NCI-H187 treated with DMSO at 0.1 percent for 48 hours (cell line): ENCODE results near the gene NRXN3.

Source experiments
- DNase-seq: peaks from one replicate; lab custom pipeline; 2025; lab: John Stamatoyannopoulos, UW

The NRXN3 gene

DNA sequence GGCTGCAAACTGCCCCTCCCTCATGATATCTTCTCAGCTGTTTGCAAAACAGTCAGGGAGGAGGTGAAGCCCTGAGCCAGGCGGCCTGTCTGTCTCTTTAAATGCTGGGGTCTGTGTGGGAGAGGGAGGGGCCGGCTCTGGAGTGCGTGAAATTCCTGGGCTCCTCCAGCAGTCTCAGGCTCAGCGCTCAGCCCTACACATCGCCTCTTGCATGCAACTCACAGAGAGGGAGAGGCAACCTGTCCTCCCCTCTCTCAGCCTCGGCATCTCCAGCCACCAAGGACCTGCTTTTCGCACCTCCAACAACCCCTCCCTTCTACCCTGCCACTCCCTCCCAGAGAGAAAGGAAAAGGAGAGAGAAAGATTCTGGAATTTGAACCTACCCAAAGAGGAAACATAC lies at the start of gene NRXN3:
Gene NRXN3 (plus strand): TSS at position 171 of the 400 bp plus-strand sequence. CDS start 72,721 bp downstream, outside the sequence.
- peak; percentile 81 for DNase-seq

DNA sequence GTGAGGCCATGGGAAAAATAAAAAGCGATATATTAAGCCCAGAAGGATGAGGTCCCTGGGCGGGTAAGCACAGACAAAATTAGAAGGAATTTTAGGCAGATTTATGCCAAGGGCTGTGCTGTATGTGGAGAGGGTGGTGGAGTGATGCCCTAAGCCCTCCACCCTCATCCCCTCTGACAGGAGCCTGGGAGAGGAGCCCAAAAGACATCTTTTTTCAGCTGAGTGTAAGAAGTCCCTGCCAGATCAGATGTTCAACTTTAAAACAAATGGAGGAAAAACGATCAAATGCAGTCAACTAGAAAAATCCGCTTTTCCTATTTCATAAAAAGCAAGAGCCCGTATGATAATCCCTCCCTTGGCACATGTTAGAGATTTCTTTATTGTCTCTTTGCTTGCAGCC lies 47.7 kb upstream of the NRXN3 start:
- no peak for DNase-seq

DNA sequence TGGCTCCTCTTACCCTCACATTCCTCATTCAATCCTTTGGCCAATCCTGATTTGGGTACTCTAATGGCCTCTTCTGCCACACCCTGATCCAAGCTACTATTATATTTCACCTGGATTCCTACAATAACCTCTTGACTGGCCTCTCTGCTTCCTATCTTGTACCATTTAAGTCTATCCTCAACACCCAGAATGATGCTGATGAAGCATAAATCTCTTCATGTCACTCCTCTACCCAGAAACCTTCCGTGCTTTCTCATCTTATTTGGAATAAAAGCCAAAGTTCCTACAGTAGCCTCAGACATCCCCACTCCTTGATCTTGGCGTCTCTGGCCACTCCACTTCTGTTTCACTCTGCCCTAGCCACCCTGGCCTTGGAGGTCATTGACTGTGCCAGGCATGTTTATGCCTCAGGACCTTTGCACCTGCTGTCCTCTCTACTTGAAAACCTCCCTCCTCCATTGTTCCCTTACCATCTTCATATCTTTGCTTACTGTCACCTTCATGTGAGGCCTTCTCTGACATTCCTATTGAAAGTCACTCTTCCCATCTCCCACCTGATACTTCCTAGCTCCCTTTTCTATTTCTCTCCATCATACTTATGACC lies 46.4 kb upstream of the NRXN3 start:
- no peak for DNase-seq

DNA sequence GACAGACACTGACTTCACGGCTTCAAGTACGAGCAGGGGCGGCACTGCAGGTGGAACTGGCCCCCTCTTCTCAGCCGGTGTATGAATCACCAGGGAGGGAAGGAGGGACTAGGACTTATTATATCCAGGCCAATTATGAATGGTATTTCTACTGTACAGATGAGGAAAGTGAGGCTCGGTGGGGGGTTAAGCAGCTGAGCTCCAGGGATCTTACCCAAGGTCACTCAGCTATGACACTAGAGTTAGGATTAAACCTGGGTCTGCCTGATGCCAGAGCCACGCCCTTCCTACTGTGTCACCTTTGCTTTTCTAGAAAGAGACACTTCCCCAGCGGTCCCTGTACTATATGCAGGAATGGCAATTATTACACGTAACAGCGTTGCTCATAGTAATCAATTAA lies 42.2 kb upstream of the NRXN3 start:
- no peak for DNase-seq

- no peak for DNase-seq
These were observed 40.8 kb upstream of the NRXN3 start for GRCh38 chr14:78129375-78129774.

- DNase-seq, result no peak
These were observed 39.8 kb upstream of the NRXN3 start for GRCh38 chr14:78130356-78130755.

DNA sequence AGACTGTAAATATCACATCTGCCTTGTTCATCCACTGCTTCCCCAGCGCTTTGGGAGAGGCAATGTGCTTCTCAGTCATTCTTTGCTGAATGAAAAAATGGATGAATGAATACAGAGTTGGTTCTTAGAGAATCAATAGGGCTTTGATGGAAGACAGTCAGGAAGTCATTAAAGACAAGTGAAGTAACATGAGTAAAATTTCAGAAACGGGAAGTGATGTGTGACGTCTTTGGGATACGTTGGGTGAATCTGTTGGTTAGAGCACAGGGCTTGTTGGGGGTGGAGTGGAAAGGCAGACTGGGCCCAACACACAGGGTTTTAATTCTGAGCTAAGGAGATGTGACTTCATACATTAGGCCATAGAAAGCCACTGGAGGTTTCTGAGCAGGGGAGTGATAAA lies 39.0 kb upstream of the NRXN3 start:
- no peak for DNase-seq

DNA sequence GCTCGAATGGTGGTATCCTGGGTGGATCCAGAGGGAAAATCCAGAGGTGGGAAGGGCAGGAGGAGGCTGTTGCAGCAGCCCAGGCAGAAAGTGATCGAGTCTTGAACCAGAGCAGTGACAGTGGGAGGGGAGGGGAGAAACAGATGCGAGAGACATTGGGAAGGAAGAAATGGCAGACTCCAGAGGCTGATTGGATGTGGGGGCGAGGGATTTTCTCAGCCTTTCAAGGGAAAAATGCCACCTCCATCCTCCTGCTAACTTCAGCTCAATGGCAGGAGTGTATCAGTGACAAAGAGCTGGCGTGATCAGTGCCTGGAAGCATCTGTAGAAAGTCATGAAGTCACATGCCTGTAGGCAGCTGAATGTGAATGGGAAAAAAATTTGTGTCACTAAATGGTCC lies 38.6 kb upstream of the NRXN3 start:
- DNase-seq, result no peak

DNA sequence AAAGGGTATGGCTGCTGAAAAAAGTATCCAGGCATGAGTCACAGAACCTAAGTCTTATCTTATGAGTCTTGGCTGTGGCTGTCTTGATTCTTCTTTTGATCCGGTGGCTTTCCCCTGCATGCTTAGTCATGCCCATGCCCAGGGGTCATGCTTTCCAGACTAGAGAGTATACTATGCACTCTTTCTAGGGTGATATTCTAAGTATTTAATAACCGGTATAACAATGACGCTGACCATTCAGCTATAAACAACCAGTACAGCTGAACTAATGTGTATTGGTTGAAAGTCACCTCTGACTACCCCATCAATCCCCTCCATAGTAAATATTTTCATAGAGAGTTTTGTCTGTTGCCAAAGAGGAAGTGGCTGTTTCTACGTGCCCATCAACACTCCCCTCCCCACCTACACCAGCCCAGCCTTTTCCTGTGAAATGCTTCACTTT lies 34.7 kb upstream of the NRXN3 start:
- DNase-seq, result no peak

GRCh38 chr14:78136695-78137094 lies 33.5 kb upstream of the NRXN3 start:
- no peak for DNase-seq

DNA sequence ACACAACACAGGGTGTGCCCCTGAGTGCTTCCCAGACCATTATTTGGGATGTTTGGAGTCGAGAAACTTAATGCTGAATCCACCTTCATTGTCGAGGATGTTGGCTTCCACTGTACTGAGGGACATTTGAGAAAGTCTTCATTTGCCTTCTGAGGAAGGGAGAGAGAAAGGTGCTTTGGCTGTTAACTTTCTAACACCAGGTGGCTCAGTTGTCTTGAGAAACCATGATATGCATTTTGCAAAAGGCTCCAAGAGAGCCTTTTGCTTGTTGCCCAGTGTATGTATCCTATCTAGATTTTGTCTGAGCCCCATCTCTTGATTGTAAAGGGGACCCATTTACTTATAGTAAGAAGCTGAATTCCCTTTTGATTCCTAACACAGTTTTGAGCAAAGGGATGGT lies 28.6 kb upstream of the NRXN3 start:
- DNase-seq, result no peak

DNA sequence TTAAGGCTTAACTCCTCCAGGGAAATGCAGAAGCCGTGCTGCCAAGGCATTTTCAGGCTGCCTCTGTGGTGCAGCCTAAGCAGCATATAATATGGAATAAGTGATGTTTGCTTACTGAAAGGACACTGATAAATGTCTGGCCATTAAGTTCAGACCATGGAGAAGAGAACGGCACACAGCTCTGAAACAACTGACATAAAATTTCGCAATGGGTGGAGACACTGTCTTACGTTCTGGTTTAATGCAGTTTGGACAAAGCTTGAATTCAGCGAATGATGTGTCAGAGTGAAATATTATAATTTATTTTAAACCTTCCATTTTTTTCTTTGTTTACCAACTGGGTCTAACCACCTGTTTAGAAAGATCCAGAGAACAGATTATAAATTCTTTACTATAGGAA lies 27.2 kb upstream of the NRXN3 start:
- no peak for DNase-seq

DNA sequence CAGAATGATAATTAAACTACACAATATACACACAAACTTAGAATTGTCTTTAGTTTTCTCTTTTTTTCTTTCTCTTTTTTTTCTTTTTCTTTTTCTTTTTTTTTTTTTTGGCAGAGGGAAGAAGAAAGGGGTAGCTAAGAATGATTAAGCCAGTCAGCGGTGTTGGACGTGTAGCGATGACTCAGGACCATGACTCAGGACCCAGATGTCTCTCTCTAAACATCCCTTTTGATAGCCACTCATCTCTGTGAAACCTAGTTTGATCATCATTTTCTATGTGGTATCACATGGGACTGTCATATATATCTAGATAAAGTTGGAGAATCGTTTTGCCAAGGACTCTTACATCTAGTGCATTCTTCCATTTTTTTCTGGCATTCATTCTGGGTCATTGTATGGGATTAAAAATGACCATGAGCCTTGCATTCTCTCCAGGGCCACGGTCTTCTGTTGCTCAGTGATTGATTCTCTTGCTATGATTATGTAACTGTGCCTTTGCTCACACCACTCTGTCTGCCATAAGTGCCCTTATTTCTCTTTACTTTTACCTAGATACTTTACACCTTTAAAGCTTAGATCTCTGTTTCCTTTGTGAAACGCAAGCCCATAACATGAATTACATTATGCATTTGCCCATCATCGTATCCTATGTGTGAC lies 26.6 kb upstream of the NRXN3 start:
- no peak for DNase-seq

GRCh38 chr14:78152201-78153063 lies 17.7 kb upstream of the NRXN3 start:
- DNase-seq, result peak; percentile 71

DNA sequence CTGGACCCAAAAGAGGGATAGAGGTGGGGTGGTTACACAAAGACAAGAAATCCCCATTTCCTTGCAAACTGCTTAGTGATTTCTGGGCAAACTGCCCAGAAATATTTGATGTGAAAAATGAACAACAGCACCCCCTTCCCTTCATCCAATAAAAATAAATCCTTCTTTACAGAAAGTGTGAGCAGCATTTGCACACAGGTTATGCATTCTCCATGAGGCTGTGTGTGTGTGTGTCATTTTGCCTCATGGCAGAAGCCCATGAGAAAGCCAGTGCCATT lies 17.2 kb upstream of the NRXN3 start:
- no peak for DNase-seq

GRCh38 chr14:78154827-78155226 lies 15.3 kb upstream of the NRXN3 start:
- no peak for DNase-seq

GRCh38 chr14:78156196-78156595 lies 14.0 kb upstream of the NRXN3 start:
- DNase-seq, result no peak

- no peak for DNase-seq
These were observed 12.4 kb upstream of the NRXN3 start for GRCh38 chr14:78157494-78158437.

DNA sequence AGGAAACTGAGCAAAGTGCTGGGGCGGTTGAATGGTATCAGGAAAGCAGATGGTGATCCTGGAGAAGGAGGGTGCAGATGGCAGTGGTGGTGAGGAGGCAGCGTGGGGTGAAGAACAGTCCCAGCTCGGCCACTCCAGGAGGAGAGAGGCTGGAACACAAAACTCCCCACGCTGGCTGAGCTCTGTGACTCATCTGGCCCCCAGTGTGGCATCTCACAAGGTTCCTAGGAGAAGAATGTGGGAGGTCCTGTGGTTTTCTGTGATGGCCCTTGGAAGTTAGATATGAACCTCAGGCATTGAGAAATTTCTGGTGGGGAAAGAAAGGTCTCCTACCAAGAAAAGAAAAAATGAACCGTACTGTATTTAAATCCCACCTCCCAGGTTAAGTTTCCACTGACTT lies 8.0 kb upstream of the NRXN3 start:
- DNase-seq, result no peak

GRCh38 chr14:78164226-78164853 lies 5.8 kb upstream of the NRXN3 start:
- no peak for DNase-seq

- DNase-seq, result no peak
These were observed 2.3 kb downstream of the NRXN3 start for GRCh38 chr14:78172428-78172827.
